GM21528 (cell line): ENCODE measurements around the gene GFOD2.

Experiments
- ATAC-seq: cut with Tn5 transposase; IDR thresholded peaks from one replicate; pipeline ENCODE4 v1.9.1; 2021; ENCODE audit warnings: mild to moderate bottlenecking, moderate library complexity; ENCODE audit not compliant: unreplicated experiment, low FRiP score

Gene GFOD2

GRCh38 chr16:67673712-67674580 is 45.2 kb downstream of the GFOD2 start:
- no peak for ATAC-seq

GRCh38 chr16:67672739-67673662 is 46.1 kb downstream of the GFOD2 start:
- no peak for ATAC-seq

- ATAC-seq, result no peak
These were observed 46.8 kb downstream of the GFOD2 start for GRCh38 chr16:67672306-67672705.

GRCh38 chr16:67669499-67670101 is 49.5 kb downstream of the GFOD2 start:
- ATAC-seq, result no peak

GRCh38 chr16:67668495-67669157 is 50.5 kb downstream of the GFOD2 start:
- ATAC-seq, result no peak

- peak; percentile 48 for ATAC-seq
These were observed 51.2 kb downstream of the GFOD2 start for GRCh38 chr16:67667817-67668494.

- ATAC-seq, result no peak
These were observed 51.7 kb downstream of the GFOD2 start for GRCh38 chr16:67667453-67667816.

- ATAC-seq, result peak; percentile 43
These were observed 52.3 kb downstream of the GFOD2 start, which contains the start of the genes C16orf86 and ENKD1 for GRCh38 chr16:67666559-67667452. Gene C16orf86, plus strand, starts transcription at chr16:67666814. Its CDS starts 157 bp downstream, at chr16:67666971. Gene ENKD1, minus strand, starts transcription at chr16:67666750. Its CDS starts 308 bp downstream, at chr16:67666442.

- ATAC-seq, result no peak
These were observed 53.0 kb downstream of the GFOD2 start for GRCh38 chr16:67666032-67666551.

- no peak for ATAC-seq
These were observed 53.5 kb downstream of the GFOD2 start for GRCh38 chr16:67665598-67665997.

GRCh38 chr16:67664871-67665270 is 54.2 kb downstream of the GFOD2 start:
- ATAC-seq, result no peak

GRCh38 chr16:67664258-67664657 is 54.9 kb downstream of the GFOD2 start:
- ATAC-seq, result no peak

- no peak for ATAC-seq
These were observed 55.3 kb downstream of the GFOD2 start for GRCh38 chr16:67663877-67664222.

GRCh38 chr16:67663151-67663876 is 55.8 kb downstream of the GFOD2 start:
- ATAC-seq, result no peak

GRCh38 chr16:67662653-67663010 is 56.5 kb downstream of the GFOD2 start:
- no peak for ATAC-seq

GRCh38 chr16:67661886-67662652 is 57.0 kb downstream of the GFOD2 start:
- ATAC-seq, result no peak

GRCh38 chr16:67661101-67661761 is 57.9 kb downstream of the GFOD2 start:
- ATAC-seq, result no peak
